Left forelimb (tissue), 1 donor: ENCODE results near the gene PTPRN2.
A peak's percentile ranks its signal among the peaks of the same experiment; 100 is the strongest.
"Not testable (repeated sequence)": the region's sequence is repeated elsewhere in the genome, so short reads cannot be mapped to it uniquely, and the experiment has no call there.

Experiments
- DNase-seq: peaks from one replicate; pipeline ENCODE4 v3.0.0-alpha.2; 2018; ENCODE audit warnings: low spot score

PTPRN2 gene

DNA sequence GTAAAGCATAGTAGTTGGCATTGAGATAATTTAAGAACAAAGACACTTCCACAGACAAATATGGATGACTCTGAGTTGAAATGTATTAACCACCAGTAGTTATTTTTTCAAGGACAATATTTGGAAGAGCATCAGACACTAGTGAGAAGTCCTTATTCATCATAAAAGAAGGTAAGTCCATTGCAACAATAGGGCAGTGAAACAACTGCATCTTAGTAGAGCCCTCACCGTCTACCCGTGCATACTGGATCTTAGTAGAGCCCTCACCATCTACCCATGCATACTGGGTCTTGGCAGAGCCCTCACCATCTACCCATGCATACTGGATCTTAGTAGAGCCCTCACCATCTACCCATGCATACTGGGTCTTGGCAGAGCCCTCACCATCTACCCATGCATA lies 892.0 kb downstream of the PTPRN2 start:
- DNase-seq, result not testable (repeated sequence)

DNA sequence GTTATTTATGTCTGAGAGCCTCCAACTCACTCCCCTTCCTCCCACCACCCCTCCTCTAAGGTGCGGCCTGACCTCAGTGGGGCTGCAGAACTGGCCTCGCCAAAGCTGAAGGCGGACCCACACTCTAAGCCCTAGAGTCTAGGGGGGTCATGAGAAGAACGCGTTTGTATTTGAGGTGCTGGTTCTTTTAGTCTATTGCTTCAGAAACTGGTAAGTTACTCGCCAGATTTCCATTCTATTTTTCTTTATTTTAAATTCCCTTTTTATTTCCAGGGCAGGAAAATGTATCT lies 893.3 kb downstream of the PTPRN2 start:
- DNase-seq, result no peak

DNA sequence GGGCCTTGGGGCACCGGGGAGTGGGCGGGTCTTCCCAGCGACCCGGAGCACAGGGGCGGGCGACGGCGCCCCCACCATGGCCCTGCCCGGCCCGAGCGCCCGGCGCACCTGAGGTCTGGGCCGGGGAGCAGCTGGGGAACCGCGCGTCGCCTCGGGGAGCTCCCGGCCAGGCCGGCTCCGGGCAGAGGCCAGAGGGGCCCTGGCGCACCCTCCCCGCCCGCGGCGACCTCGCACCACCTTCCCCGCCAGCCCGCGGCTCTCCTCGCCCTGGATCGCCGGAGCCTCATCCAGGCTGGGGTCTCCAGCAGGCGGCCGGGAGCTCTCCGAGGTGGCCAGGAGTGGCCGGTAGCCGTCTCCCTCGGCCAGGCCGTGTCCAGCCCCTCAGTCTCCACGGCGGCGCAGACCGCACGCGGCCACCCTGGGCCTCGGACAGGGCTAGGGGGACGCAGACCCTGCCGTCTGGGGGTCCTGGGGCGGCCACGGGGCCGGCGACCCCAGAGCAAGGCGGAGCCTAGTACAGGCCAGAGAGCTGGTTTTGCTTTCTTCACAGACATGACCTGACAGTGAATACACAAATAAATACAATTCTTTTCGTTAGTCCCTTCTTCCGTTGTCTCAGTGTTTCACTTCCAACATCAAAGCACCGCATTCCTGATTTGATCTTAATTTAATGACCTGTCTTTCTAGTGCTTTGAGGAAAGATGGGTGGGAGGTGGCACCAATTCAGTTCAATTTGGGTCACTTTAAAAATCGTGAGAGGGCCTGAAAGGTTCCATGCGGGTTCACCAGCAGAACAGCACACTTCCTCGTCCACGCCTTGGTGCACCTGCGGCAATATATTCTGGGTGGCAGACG lies 893.9 kb downstream of the PTPRN2 start:
- peak; percentile 58 for DNase-seq

DNA sequence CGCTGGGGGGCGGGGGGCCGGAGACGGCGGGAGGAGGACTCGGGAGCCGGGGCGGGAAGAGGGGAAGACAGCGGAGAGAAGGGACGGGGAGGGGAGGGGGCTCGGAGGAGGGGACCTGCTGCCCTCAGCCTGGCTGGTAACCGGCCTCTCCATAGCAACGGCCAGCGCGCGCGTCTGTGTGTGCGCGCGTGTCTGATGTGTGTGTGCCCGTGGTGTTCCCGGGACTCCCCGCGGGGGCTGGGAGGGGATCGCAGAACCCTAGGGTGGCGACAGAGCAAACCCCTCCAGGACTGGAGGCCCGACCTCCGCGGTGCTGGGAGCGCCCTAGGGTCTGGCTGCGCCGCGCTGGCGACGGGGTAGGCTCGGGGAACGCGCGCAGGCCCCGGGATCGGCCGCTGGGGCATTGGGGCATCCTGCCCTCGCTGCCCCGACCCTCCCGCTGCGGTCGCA lies 894.5 kb downstream of the PTPRN2 start:
- peak; percentile 57 for DNase-seq

DNA sequence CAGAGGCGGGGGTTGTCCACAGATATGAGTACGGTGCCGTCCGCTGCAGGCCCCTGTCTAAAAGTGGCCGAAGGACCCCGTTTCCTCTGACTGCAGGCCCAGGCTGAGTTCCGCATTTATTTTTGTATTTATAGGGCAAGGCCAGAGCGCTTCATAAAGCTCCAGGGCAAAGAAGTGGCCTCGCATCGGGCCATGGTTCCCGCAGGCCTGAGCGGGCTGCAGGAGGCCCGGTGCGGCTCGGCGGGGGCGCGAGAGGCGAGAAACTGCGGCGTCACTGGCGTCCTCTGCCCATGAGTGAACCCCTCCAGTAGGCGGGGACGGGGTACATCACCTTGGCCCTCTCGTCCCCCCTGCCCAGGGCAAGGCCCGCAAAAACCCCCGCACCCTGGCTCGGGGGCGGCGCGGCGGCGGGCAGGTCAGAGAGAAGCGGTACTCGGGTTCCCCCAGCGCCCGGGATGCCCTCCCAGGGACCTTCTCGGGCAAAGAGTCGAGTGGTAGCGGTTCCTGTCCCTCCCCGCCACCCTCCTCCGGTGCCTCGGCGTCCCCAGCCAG lies 895.1 kb downstream of the PTPRN2 start:
- DNase-seq, result peak; percentile 50

DNA sequence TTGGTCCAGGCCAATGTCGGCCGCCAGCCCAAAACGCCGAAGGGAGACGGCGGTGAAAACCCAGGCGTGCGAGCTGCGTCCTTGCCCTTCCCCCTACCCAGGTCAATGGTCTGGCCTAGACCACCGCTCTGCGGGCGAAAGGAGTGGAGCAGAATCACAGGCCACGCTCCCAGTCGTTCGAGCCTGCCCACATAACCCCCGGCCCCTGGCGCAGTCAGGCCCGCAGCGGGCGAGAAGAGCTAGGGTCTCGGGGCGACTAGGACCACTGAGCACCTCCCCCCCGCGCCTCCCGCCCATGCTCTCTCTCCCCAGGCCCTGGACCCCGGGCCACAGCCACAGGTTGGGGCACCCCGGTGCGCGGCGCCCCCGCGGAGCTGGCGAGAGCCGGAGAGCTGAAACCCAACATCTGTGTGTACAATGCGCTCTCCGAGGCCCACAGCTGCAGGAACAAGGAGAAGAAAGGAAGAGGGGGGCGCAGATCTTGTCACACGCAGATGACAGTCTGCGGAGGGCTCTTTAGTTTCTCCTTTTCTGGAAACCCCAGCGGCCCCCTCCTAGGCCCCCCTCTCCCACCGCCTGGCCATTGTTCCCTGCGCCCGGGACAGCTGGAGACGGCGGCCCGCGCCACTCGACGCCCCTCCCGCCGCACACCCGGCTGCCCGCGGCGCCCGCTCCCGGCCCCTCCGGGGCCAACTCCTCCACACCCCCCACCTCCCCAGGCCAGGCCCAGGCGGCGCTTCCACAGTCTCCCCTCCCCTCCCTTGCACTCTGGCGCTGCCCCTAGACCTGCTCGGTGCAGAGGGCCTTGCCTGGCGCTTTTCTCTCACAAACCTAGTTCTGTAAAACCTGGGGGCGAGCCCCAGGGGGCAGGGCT lies 895.8 kb downstream of the PTPRN2 start:
- peak; percentile 64 for DNase-seq

DNA sequence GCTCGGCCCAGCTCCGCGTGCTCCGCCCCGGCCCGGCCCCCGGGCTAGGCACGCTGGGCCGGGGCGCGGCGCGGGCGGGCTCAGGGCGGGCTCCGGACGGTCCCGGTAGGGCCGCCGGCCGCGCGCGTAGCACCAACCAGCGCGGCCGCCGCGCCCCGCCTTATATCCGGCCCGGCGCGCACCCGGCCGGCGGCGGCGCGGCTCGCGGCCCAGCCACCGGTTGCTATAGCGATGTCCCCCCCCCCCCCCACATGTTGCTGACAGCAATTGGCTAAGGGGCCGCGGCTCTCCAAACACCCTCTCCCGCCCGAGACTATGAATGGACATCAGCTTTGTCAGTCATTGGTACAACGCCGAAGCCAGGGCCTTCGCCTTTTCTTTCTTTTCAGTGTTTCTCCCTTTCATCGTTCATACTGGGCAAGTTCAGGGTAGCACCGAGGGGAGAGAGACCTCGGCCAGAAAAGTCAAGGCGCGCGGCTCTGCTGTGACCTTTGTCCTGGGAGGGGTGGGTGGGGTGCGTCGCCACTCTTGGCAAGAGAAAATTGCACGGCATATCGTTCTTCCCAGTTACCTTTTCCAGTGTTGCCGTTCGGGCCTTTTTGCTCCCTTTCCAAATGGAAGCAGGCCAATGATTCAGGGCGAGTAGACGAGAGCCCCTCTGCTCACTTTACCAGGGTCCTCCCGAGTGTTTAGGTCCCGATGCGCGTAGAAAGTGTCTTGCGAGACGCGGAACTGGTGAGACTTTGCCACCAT lies 896.6 kb downstream of the PTPRN2 start:
- peak; percentile 74 for DNase-seq

DNA sequence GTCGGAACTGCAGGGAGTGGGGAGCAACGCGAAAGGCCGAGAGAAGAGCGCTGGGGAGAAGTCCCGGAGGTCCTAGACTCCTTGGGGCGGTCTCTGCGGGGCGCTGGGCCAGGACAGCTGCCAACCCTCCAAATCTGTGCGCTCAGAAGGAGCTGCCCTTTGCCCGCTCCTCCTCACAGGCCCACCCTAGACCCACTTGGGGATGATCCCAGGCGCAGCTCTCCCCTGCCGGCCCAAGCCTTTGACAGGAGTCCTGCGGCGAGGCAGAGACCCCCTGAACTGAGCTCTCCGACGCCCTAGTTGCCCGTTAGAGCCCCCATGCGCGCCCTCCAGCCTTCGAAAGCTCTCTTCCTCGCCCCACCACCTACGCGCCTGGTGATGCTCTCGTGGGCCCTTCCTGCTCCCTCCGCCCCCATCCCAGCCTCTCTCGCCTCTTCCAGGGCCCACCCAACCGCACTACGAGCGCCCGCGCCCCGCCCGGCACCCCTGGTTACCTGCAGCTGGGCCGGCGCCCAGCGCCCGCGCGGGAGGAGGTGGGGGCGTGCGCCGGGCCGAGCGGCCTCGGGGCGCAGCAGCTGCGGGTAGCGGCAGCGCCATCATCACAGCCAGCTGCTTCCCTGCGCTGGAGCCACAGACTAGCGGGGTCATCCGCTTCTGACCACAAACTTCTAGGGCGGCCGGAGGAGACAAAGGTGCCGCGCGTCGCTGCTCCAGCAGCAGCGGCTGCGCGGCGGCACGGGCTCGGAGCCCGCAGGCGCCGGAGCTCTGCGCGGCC lies 897.4 kb downstream of the PTPRN2 start:
- DNase-seq, result peak; percentile 56

DNA sequence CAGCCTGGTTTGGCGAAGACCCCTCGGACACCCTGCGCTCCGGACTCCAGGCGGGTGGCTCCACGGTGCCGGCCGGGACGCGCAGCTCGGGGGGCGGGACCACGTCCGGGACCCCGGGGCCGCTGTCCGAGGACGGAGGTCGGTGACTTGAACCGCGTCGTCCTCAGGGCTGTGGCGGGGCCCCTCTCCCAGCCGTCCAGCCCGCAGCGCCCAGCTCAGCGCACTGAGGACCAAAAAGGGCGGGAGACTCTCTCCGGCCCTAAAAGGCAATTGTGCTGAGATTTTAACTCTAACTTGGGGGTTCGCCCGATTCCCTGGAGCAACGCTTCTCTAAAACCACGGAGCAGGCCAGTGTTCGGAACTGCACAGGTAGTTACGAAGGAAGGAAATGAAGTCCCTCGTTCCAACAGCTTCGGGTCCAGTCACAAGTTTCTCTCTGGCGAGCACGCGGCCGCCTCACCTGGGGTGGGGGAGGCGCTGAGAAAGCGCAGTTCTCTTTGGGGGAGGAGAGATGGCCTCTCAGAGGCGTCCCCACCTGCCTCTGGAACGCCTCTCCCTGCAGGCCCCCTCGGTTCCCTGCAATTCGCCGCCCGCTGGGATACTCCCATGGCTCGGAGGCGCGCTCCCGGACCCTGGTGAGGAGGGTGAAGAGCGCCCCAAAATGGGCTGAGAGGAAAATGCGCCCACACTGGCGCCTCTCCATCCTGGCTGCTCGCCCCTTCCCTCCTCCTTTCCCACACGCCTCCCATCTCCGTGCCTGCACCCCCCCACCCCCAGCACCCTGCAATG lies 898.2 kb downstream of the PTPRN2 start:
- DNase-seq, result peak; percentile 56

DNA sequence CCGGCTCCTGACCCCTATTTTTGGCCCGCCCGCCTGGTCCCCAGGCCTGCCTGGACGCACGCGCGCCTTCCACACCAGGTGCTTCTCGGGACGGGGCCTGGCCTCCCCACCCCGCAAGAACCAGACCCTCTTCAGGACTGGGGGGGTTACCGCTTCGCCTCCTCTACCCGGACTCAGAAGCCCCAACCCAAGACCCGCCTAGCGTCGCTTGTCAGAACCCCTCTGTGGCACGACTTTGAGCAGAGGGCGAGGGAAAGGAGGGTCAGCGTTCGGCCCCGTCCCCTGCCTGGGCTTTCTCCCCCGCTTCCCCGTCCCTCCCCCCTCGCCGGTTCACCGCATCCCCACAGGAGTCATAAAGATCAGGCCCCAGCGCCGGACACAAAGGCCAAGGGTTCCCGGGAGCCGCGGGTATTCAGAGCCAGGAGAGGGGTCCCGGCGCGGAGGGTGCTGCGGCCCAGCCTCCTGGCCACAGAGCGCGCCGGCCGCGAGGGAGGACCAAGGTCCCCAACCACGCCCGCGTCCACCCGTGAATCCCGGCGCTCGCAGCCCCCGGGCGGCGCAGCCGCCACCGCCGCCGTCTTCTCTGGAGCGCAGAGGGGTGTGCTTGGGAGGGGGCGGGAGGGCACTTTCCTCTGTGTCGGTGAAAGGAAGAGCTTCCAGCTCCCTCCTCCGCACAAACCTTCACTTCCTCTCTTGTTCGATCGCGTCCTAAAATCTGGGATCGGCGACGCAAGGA lies 898.9 kb downstream of the PTPRN2 start:
- peak; percentile 61 for DNase-seq

DNA sequence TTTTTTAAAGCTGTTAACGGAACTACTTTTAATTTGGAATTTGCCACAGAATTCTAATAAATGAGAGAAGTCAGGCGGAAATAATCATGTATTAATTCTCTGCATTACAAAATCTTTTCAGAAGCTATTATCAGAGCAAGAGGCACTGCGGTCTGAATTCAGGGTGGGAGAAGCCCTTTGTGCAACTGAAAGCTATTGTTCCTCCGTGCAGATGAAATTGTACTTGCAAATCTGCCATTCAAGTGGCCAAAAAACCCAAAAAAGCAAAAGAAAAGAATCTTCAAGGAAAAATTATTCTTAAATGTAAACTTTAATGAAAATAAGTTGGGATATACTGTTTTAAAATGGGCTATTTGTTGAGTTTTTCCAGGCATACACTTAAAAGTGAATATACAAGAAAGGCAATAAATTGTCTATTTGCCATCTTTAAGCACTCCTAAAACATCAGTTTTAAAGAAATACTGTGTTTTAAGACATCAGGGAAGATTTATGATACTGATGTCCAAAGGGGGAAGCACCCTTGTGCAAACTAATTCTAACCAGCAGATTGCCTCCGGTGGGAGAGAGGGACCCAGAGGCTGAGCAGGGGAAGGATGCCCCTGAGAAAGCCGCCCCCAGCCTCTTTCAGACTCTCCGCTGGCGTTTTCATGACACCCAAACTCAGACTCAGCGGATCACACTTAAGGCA lies 899.6 kb downstream of the PTPRN2 start:
- no peak for DNase-seq

DNA sequence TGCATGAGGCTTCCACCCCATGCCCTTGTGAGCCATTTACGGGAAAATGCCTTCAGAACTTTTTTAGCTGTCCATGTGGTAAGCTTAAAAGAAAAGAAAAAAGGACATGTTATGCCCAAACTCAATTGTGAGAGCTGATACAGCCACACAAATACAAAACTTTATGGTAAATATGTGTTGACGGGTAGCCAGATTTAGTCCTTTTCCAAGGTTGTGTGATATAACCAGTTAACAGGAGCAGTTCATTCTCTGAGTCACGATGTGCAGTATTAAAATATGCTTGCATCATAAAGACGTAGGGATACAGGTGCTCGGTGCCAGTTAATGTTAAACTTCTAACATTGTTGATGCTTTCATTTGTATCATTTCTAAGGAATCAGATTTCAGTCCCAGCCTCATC lies 900.5 kb downstream of the PTPRN2 start:
- DNase-seq, result peak; percentile 11

DNA sequence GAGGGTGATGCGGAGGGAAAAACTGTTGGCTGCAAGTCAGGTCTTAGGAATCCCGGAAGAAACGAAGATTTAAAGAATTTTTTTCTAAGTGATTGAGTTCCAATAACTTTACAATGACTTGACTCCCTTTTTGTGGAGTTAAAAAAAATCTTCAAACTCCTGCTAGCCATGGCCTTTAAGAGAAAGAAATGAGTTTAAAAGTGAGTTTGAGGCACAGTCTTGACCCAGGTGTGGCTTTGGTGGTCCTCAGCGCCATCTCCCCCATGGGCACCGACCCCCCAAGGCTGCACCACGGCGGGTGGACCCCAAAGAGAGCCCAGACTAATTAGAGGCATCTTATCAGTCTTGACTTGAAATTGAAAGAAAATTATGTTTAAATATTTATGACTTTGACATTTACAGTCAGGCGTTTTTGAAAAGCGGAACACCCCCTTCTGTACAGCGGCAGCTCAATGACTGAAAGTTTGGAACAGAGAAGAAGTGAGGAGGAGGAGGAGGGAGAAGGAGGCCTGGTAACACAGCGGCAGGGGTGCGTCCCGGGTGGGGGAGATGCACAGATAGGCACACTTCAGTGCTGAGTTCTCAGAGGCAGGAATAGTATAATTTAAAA lies 901.2 kb downstream of the PTPRN2 start:
- DNase-seq, result peak; percentile 45

DNA sequence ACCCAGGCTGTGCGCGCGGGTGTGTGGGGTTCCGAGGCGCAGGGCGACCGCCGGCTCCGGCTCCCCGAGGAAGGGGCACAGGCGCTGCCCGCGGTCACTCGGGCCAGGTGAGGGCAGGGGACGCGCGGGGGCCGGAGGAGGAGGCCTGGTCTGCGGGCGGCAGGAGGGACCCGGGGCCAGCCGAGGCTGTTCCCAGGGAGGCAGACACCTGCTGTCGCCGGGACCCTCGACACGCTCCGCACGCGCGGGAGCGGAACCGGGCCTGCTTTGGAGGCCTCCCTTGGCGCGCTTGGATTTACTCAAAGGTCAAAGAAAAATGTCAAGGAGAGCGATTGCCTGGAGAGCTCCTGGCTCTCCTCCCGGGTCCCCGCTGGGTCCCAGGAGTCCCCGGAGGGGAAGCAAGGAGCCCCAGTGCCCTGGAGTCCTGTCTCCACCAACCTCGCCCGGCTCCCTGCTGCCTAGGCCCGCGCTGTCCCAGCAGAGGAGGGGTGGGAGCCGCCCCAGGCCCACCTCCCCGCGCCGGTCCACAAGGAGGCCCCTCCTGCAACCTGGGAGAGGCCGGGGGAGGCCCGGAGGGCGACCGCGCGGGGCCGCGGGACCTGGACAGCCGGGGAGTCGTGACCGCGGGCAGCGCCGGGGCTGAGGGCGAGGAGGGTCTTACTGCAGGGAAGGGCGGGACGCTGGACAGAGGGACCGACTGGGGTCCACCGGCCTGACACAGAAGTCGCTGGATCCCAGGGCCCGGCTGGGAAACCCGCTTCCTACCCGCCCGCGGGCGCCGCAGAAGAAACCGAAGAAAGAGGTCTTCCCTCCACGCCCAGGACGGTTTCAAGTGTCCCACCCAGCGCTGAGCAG lies 902.0 kb downstream of the PTPRN2 start:
- peak; percentile 59 for DNase-seq

DNA sequence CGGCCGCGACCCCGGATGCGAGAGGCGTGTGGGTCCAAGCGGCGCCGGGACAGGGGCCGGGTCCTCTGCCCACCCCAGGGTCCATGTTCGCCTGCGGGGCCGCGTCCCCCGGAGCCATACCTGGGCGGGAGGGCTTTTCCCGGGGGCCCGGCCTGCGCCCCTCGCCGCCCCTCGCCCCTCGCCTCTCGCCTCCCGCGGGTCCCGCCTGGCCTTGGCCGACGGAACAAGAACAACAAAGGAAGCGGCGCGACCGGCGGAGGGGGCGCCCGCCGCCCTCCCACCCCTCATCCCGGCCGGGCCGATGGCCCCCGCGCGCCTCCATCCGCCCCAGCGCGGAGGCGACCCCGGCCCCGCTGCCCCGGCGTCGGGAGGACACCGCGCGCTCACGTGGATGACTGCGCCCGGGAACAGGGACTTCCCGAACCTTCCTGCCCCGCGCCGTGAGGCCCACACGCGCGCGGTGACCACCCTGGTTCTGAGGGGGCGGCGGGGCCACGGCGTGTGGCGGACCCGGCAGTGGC lies 902.7 kb downstream of the PTPRN2 start:
- DNase-seq, result peak; percentile 30

DNA sequence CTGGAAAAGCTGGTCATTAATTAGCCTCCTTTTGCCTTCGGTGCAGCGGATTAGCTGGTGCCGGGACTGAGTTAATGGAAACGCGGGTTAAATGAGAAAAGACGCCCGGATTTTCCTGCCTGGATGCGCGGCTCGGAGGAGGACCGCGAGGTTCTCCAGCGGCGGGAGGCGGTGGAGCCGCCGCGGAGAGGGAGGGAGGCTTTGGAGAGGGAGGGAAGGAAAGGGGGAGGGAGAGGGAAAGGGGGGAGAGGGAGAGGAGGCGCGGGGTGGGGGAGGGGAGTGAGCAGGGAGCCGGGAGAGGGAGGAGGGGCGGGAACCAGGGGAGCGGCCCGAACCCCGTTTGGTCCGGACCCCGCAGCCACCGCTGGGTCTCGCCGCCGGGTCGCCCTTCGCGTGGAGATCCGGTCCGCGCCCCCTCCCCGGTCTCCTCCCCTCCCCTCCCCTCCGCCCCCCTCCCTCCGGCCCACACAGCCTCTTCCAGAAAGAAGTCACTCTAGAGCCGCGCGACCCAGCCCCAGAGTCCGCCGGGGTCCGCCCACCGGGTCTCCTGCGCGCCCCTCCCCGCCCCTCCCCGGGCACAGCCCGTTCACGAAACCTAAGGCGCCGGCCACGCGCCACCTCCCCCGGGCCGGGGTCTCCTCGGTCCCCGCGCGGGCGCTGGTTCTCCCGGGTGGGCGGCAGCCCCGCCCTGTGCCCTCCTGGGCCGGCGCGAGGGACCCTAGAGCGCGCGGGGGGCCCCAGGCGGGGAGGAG lies 903.3 kb downstream of the PTPRN2 start:
- peak; percentile 64 for DNase-seq

DNA sequence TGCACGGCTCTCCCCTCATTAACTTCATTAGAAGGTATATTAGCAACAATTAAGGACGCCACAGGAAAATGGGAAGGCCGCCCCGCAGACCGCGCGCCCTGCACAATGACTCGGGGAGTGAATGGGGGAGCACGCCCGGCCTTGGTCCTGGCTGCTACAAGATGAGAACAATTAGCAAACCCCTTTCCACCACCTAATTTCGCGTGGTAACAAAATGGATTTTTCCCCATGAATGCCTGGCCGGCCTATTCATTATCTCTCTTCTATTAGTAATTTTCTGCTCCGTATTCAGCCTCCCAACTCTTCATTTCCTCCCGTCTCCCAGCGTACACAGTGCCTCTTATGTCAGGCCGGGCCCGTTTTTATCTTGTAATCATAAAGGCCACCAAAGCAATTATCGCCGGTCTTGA lies 903.9 kb downstream of the PTPRN2 start:
- peak; percentile 36 for DNase-seq
